ENCODE results near the gene GRIK5.

DNA sequence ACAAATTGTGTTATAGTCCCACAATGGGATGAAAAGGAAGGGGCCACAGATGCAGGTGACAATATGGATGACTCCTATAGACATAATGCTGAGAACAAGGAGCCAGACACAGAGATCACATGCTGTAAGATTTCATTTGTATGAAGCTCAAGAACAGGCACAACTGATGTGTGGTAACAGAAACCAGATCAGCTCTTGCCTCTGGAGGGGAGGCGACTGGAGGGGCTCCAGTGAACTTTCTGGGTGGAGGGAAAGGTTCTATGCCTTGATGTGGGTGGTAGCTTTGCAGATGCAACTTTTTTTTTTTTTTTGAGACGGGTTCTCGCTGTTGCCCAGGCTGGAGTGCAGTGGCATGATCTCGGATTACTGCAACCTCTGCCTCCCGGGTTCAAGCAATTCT is 104.9 kb downstream of the GRIK5 start:
- TF ChIP-seq, protein P1, sequence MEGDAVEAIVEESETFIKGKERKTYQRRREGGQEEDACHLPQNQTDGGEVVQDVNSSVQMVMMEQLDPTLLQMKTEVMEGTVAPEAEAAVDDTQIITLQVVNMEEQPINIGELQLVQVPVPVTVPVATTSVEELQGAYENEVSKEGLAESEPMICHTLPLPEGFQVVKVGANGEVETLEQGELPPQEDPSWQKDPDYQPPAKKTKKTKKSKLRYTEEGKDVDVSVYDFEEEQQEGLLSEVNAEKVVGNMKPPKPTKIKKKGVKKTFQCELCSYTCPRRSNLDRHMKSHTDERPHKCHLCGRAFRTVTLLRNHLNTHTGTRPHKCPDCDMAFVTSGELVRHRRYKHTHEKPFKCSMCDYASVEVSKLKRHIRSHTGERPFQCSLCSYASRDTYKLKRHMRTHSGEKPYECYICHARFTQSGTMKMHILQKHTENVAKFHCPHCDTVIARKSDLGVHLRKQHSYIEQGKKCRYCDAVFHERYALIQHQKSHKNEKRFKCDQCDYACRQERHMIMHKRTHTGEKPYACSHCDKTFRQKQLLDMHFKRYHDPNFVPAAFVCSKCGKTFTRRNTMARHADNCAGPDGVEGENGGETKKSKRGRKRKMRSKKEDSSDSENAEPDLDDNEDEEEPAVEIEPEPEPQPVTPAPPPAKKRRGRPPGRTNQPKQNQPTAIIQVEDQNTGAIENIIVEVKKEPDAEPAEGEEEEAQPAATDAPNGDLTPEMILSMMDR (conservative IDR thresholded peaks at IDR 0.05), result no peak
- TF ChIP-seq EZH2 (IDR thresholded peaks at IDR 0.05; ENCODE audit: low read depth), result no peak

Measured in PC-9 (cell line).